ENCODE results near the gene DNER. TPM values are rescaled to one million over a fixed set of nuclear protein-coding genes. Genes with fewer than 3 reads are reported as not detected.

The DNER gene
- total and polyA plus RNA-seq, 2 donors (not counting 3 experiments of a cell fraction or from before 2014, with no cell fraction given), result 0.01 TPM; not detected in 1

GRCh38 chr2:229445501-229446211 lies 268.7 kb downstream of the DNER start:
- BruUV-seq (replicated peaks), result no TSS peak

GRCh38 chr2:229445019-229445418 lies 269.3 kb downstream of the DNER start:
- dilution Hi-C loops (cut with MboI; ENCODE audit: extremely low pct_ligation_motif_present, low sequenced_read_pairs), result no loop called here
- peak overlapping the region; percentile 27 for H3K9ac ChIP-seq (replicated peaks; ENCODE audit: extremely low read depth, insufficient read depth, low read length)
- H4K20me1 ChIP-seq (replicated peaks; ENCODE audit: control insufficient read depth, extremely low read depth, insufficient read depth, low read length), result no peaks in the 10 kb centered on the region
- DNase-seq (ENCODE audit: low read depth, low spot score), result peak; percentile 87
- no peak overlapping the region for H3K4me3 ChIP-seq (replicated peaks in 1 of 3; ENCODE audit: insufficient read depth in 1 of 3, low read depth in 1 of 3, low read length in 3 of 3)
- intact Hi-C loops (cut with micrococcal nuclease), result loop anchor here (1.0 to 10.0 kb wide), 2 partner anchors 10 to 1630 kb away; partner anchors contain the start of gene CCL20
- TF ChIP-seq, protein P1, sequence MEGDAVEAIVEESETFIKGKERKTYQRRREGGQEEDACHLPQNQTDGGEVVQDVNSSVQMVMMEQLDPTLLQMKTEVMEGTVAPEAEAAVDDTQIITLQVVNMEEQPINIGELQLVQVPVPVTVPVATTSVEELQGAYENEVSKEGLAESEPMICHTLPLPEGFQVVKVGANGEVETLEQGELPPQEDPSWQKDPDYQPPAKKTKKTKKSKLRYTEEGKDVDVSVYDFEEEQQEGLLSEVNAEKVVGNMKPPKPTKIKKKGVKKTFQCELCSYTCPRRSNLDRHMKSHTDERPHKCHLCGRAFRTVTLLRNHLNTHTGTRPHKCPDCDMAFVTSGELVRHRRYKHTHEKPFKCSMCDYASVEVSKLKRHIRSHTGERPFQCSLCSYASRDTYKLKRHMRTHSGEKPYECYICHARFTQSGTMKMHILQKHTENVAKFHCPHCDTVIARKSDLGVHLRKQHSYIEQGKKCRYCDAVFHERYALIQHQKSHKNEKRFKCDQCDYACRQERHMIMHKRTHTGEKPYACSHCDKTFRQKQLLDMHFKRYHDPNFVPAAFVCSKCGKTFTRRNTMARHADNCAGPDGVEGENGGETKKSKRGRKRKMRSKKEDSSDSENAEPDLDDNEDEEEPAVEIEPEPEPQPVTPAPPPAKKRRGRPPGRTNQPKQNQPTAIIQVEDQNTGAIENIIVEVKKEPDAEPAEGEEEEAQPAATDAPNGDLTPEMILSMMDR (IDR thresholded peaks at IDR 0.05; ENCODE audit: extremely low read depth in 1 of 2, insufficient read depth in 1 of 2, low read depth in 1 of 2, low read length in 2 of 2), result no peak
- TF ChIP-seq FOS (IDR thresholded peaks at IDR 0.05; ENCODE audit: borderline replicate concordance, insufficient read depth, low read length), result peak; percentile 83
- no peak for TF ChIP-seq POLR2A (IDR thresholded peaks at IDR 0.05; ENCODE audit: low read depth, low read length)
- TF ChIP-seq EZH2 (IDR thresholded peaks at IDR 0.05; ENCODE audit: borderline replicate concordance, low read depth, low read length, severe bottlenecking), result no peak
- TF ChIP-seq MYC (IDR thresholded peaks at IDR 0.05; ENCODE audit: low read depth, low read length), result peak; percentile 59
- TF ChIP-seq, protein P2, sequence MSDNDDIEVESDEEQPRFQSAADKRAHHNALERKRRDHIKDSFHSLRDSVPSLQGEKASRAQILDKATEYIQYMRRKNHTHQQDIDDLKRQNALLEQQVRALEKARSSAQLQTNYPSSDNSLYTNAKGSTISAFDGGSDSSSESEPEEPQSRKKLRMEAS (IDR thresholded peaks at IDR 0.05; ENCODE audit: insufficient read depth, insufficient read length), result no peak
- TF ChIP-seq POLR2AphosphoS5 (IDR thresholded peaks at IDR 0.05; ENCODE audit: insufficient read depth, low read depth, low read length), result peak; percentile 19
- no peak for TF ChIP-seq GATA2 (IDR thresholded peaks at IDR 0.05; ENCODE audit: insufficient read depth, insufficient read length, low read depth, low read length)
- peak; percentile 78 for TF ChIP-seq JUN (IDR thresholded peaks at IDR 0.05; ENCODE audit: borderline replicate concordance, insufficient read depth, insufficient read length, low read depth)
- ChIA-PET POLR2A (no interaction called here), CTCF (interaction anchor here (0.7 to 3.9 kb wide), 8 partner anchors 8 to 1787 kb away, joined by 3 to 33 read pairs (median 8); no protein-coding TSS in a partner anchor)
- peak overlapping the region; percentile 56 for H3K27ac ChIP-seq (ENCODE audit: insufficient read depth, low read depth, low read length)
- no peaks in the 10 kb centered on the region for H3K9me3 ChIP-seq (replicated peaks; ENCODE audit: control insufficient read depth, insufficient read depth, low read length)
- peak overlapping the region; percentile 63 for H2AFZ ChIP-seq (ENCODE audit: low read depth, low read length)
- no TSS peak for BruUV-seq (replicated peaks)
- no peaks in the 10 kb centered on the region for H3K79me2 ChIP-seq (ENCODE audit: control insufficient read depth, insufficient read depth, low read length)
- peaks cover 8% of the 10 kb centered on the region for H3K4me1 ChIP-seq (ENCODE audit: control insufficient read depth, extremely low read depth, insufficient read depth, low read length)
- FAIRE-seq, result peak; percentile 91
- H3K4me2 ChIP-seq (ENCODE audit: insufficient read depth, low read length), result peak overlapping the region; percentile 23
- peaks cover 0 to 2% of the 10 kb centered on the region in 2 experiments for H3K27me3 ChIP-seq (ENCODE audit: control insufficient read depth in 2 of 2, insufficient read depth in 2 of 2, low read length in 2 of 2)
- no peaks in the 10 kb centered on the region for H3K9me1 ChIP-seq (replicated peaks; ENCODE audit: control insufficient read depth, extremely low read depth, insufficient read depth, low read length)
- H3K36me3 ChIP-seq (ENCODE audit: control insufficient read depth in 2 of 2, extremely low read depth in 1 of 2, insufficient read depth in 2 of 2, low read length in 2 of 2), result no peaks in the 10 kb centered on the region

More at GRCh38 chr2:229445501-229446211, 268.7 kb downstream of the DNER start:
- POLR2A ChIA-PET, result no interaction called here
- FAIRE-seq (no peak), DNase-seq (ENCODE audit: low read depth, low spot score) (no peak)
- H3K9ac ChIP-seq (replicated peaks; ENCODE audit: extremely low read depth, insufficient read depth, low read length), result peak overlapping the region; percentile 6
- H3K9me1 ChIP-seq (replicated peaks; ENCODE audit: control insufficient read depth, extremely low read depth, insufficient read depth, low read length), result no peaks in the 10 kb centered on the region
- CTCF ChIA-PET, result interaction anchor here (0.7 to 3.9 kb wide), 7 partner anchors 8 to 1788 kb away, joined by 3 to 33 read pairs (median 5); no protein-coding TSS in a partner anchor
- peak overlapping the region; percentile 63 for H2AFZ ChIP-seq (ENCODE audit: low read depth, low read length)
- dilution Hi-C loops (cut with MboI; ENCODE audit: extremely low pct_ligation_motif_present, low sequenced_read_pairs) (no loop called here), intact Hi-C loops (cut with micrococcal nuclease) (loop anchor here (1.0 to 10.0 kb wide), 2 partner anchors 10 to 1631 kb away; partner anchors contain the start of gene CCL20)
- H4K20me1 ChIP-seq (replicated peaks; ENCODE audit: control insufficient read depth, extremely low read depth, insufficient read depth, low read length), result no peaks in the 10 kb centered on the region
- no peaks in the 10 kb centered on the region for H3K27me3 ChIP-seq (ENCODE audit: control insufficient read depth in 2 of 2, insufficient read depth in 2 of 2, low read length in 2 of 2)
- no peak for TF ChIP-seq EZH2 (IDR thresholded peaks at IDR 0.05; ENCODE audit: borderline replicate concordance, low read depth, low read length, severe bottlenecking)
- TF ChIP-seq MYC (IDR thresholded peaks at IDR 0.05; ENCODE audit: low read depth, low read length), result no peak
- no peak for TF ChIP-seq FOS (IDR thresholded peaks at IDR 0.05; ENCODE audit: borderline replicate concordance, insufficient read depth, low read length)
- TF ChIP-seq JUN (IDR thresholded peaks at IDR 0.05; ENCODE audit: borderline replicate concordance, insufficient read depth, insufficient read length, low read depth), result no peak
- peak overlapping the region; percentile 23 for H3K4me2 ChIP-seq (ENCODE audit: insufficient read depth, low read length)
- peak overlapping the region; percentile 56 for H3K27ac ChIP-seq (ENCODE audit: insufficient read depth, low read depth, low read length)
- H3K4me1 ChIP-seq (ENCODE audit: control insufficient read depth, extremely low read depth, insufficient read depth, low read length), result peaks cover 8% of the 10 kb centered on the region
- H3K4me3 ChIP-seq (replicated peaks in 1 of 3; ENCODE audit: insufficient read depth in 1 of 3, low read depth in 1 of 3, low read length in 3 of 3), result no peak overlapping the region
- no peaks in the 10 kb centered on the region for H3K9me3 ChIP-seq (replicated peaks; ENCODE audit: control insufficient read depth, insufficient read depth, low read length)
- H3K36me3 ChIP-seq (ENCODE audit: control insufficient read depth in 2 of 2, extremely low read depth in 1 of 2, insufficient read depth in 2 of 2, low read length in 2 of 2), result no peaks in the 10 kb centered on the region
- no peaks in the 10 kb centered on the region for H3K79me2 ChIP-seq (ENCODE audit: control insufficient read depth, insufficient read depth, low read length)
